Measurements from ENCODE around the gene USP3.

- TF ChIP-seq CTCF (IDR thresholded peaks at IDR 0.05): no peak
- no peak for TF ChIP-seq POLR2A (IDR thresholded peaks at IDR 0.05)
Measured at GRCh38 chr15:63528138-63528659, 23.8 kb downstream of the USP3 start.
